Liver (tissue), 9 donors: Measurements from ENCODE around the gene LDLRAD4. TPM values are rescaled to one million over a fixed set of nuclear protein-coding genes. Genes with fewer than 3 reads are reported as not detected.

Experiments
- DNase-seq: peaks from one replicate; pipeline ENCODE4 v3.0.0-alpha.2; 2017; ENCODE audit warnings: low spot score
- H3K27ac ChIP-seq, 2 donors: one replicate each; pipeline ENCODE4 v1.7.0; 2013; ENCODE audit warnings: inconsistent platforms in 2 of 2, low read length in 2 of 2, control low read depth in 1 of 2, low read depth in 1 of 2, mild to moderate bottlenecking in 1 of 2
- H3K27me3 ChIP-seq, 4 donors: one replicate each; pipeline versions ENCODE4 v1.6.1 to v1.7.0; 2013; ENCODE audit warnings: low read length in 3 of 4, inconsistent platforms in 1 of 4, mild to moderate bottlenecking in 1 of 4, moderate library complexity in 1 of 4; ENCODE audit not compliant: control insufficient read depth in 4 of 4, insufficient read depth in 4 of 4
- H3K36me3 ChIP-seq, 4 donors: one replicate each; pipeline versions ENCODE4 v1.6.1 to v1.7.0; 2013; ENCODE audit warnings: low read length in 3 of 4, mild to moderate bottlenecking in 3 of 4, low read depth in 1 of 4, moderate library complexity in 1 of 4; ENCODE audit not compliant: control insufficient read depth in 4 of 4, insufficient read depth in 3 of 4
- H3K4me1 ChIP-seq, 4 donors: one replicate each; pipeline versions ENCODE4 v1.6.1 to v1.7.0; 2013; ENCODE audit warnings: low read length in 3 of 4, mild to moderate bottlenecking in 3 of 4, moderate library complexity in 1 of 4; ENCODE audit not compliant: control insufficient read depth in 4 of 4, insufficient read depth in 4 of 4
- H3K4me3 ChIP-seq, 3 donors: one replicate each; pipeline versions ENCODE4 v1.6.1 to v1.7.0; 2013; ENCODE audit warnings: low read length in 3 of 3, control low read depth in 1 of 3, low read depth in 1 of 3, mild to moderate bottlenecking in 1 of 3
- H3K9ac ChIP-seq, 2 donors: one replicate each; pipeline ENCODE4 v1.7.0; 2013; ENCODE audit warnings: low read length in 2 of 2, mild to moderate bottlenecking in 2 of 2, moderate library complexity in 2 of 2, control low read depth in 1 of 2, low read depth in 1 of 2
- H3K9me3 ChIP-seq, 4 donors: one replicate each; pipeline versions ENCODE4 v1.6.1 to v1.7.0; 2013; ENCODE audit warnings: low read length in 3 of 4; ENCODE audit not compliant: control insufficient read depth in 4 of 4
- CTCF ChIP-seq: fragments of 150-350 bp; IDR thresholded peaks from 2 replicates; pipeline ENCODE4 v1.5.1; 2017; ENCODE audit warnings: improper control_type of control experiment, low read depth, low read length; ENCODE audit not compliant: missing input control
- EGR1 ChIP-seq, 2 donors: IDR thresholded peaks; 2 replicates each; pipeline ENCODE4 v1.6.1; 2016 to 2018; ENCODE audit warnings: antibody characterized with exemption in 2 of 2, low read depth in 2 of 2
- FOXA1 ChIP-seq: IDR thresholded peaks from 2 replicates; pipeline ENCODE4 v1.6.1; 2016; ENCODE audit warnings: antibody characterized with exemption
- HNF4A ChIP-seq, 2 donors: conservative IDR thresholded peaks; 2 replicates each; pipeline ENCODE4 v1.6.1; 2016; ENCODE audit warnings: antibody characterized with exemption in 2 of 2, mild to moderate bottlenecking in 2 of 2
- JUND ChIP-seq, 2 donors: IDR thresholded peaks; 2 replicates each; pipeline ENCODE4 v1.6.1; 2016; ENCODE audit warnings: antibody characterized with exemption in 2 of 2
- MAX ChIP-seq: IDR thresholded peaks from 2 replicates; pipeline ENCODE4 v1.6.1; 2016; ENCODE audit warnings: antibody characterized with exemption
- NR2F2 ChIP-seq: IDR thresholded peaks from 2 replicates; pipeline ENCODE4 v1.6.1; 2016; ENCODE audit warnings: antibody characterized with exemption
- RAD21 ChIP-seq, 2 donors: IDR thresholded peaks; 2 replicates each; pipeline ENCODE4 v1.6.1; 2016; ENCODE audit warnings: antibody characterized with exemption in 2 of 2, mild to moderate bottlenecking in 2 of 2
- REST ChIP-seq: IDR thresholded peaks from 2 replicates; pipeline ENCODE4 v1.6.1; 2016; ENCODE audit warnings: antibody characterized with exemption, mild to moderate bottlenecking
- RXRA ChIP-seq, 2 donors: IDR thresholded peaks; 2 replicates each; pipeline ENCODE4 v1.6.1; 2017 to 2018; ENCODE audit warnings: antibody characterized with exemption in 2 of 2, mild to moderate bottlenecking in 1 of 2
- TAF1 ChIP-seq: conservative IDR thresholded peaks from 2 replicates; pipeline ENCODE4 v1.6.1; 2016; ENCODE audit warnings: antibody characterized with exemption, mild to moderate bottlenecking
- WGBS: extraction: QIAGEN DNeasy Blood & Tissue Kit; methylation state at CpG from one replicate; pipeline ENCODE4 v1.1.7; 2013; 5-methylcytosine and 5-hydroxymethylcytosine counted together
- polyA plus RNA-seq, 2 donors: library from polyadenylated mRNA; stranded (reverse) in 1 of 2; unstranded in 1 of 2; fragments of 200-250 nt in 1 of 2; fragments of >200 nt in 1 of 2; fragmentation: Nextera tagmentation in 1 of 2; extraction: Ambion mirVana in 1 of 2; gene quantifications; one replicate each; pipeline versions ENCODE4 v1.2.1 to v1.2.3, GENCODE V29; 2013 to 2015
- total RNA-seq, 2 donors: library from RNA; depleted of rRNA; stranded (reverse); fragments of >200 nt; gene quantifications; one replicate each; pipeline ENCODE4 v1.2.3, GENCODE V29; 2014
- TF ChIP-seq, protein P1 (sequence below): IDR thresholded peaks from 2 replicates; pipeline ENCODE4 v1.6.1; 2016; ENCODE audit warnings: antibody characterized with exemption
- donor health status: healthy.
- donor health status: healthy.
- donor health status: healthy.
- donor health status: healthy.
- donor health status: healthy.

Gene LDLRAD4
- total and polyA plus RNA-seq, 4 donors, result 4.8 to 41.7 (median 12.7) TPM

- H3K27ac ChIP-seq, result no peak overlapping the region
- H3K9ac ChIP-seq, result no peak overlapping the region
- WGBS, result 93% methylated on average over 4 of the region's 4 CpGs
- H3K9me3 ChIP-seq, result no peaks in the 10 kb centered on the region
- no peaks in the 10 kb centered on the region for H3K27me3 ChIP-seq
- H3K36me3 ChIP-seq, result peaks cover 0 to 6% (median 3%) of the 10 kb centered on the region in 4 donors
- no peak overlapping the region for H3K4me3 ChIP-seq
- DNase-seq, result no peak
- no peak for TF ChIP-seq HNF4A (conservative IDR thresholded peaks at IDR 0.05)
- no peak for TF ChIP-seq TAF1
- TF ChIP-seq, protein P1, sequence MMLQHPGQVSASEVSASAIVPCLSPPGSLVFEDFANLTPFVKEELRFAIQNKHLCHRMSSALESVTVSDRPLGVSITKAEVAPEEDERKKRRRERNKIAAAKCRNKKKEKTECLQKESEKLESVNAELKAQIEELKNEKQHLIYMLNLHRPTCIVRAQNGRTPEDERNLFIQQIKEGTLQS, result no peak
- no peak for TF ChIP-seq JUND (IDR thresholded peaks at IDR 0.05)
- H3K4me1 ChIP-seq, result no peaks in the 10 kb centered on the region
Observed at GRCh38 chr18:13521418-13521817, 302.9 kb downstream of the LDLRAD4 start.

DNA sequence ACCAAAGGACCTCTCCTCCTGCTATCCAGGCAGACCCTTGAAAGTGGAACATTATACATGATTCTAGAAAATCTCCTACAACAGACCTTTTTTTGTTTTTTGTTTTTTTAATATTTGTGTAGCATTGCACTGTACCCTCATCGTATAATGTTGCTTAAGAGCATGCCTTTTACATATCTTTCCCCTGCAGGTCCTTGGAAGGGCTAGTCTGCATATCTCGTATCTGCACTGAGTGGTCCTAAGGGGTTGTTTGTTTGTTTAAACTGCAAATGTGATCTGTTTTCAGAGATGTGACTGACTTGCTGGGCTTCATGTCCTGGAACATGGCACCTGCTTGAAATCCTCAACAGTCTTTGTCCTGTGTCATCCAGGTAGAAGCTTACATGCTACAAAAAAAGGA, 303.7 kb downstream of the LDLRAD4 start:
- Histone ChIP-seq H3K4me3 (no peak overlapping the region), H3K27me3 (no peaks in the 10 kb centered on the region), H3K4me1 (no peaks in the 10 kb centered on the region), H3K27ac (no peak overlapping the region), H3K36me3 (peaks cover 0 to 6% (median 0%) of the 10 kb centered on the region in 4 donors), H3K9me3 (no peaks in the 10 kb centered on the region), H3K9ac (no peak overlapping the region)
- DNase-seq, result no peak
- no peak for TF ChIP-seq TAF1
- TF ChIP-seq FOXA1, result no peak
- no peak for TF ChIP-seq REST
- TF ChIP-seq NR2F2, result no peak
- no peak for TF ChIP-seq CTCF
- TF ChIP-seq MAX, result no peak
- no peak for TF ChIP-seq EGR1 (IDR thresholded peaks at IDR 0.05; ENCODE audit: low read depth in 2 of 2)
- TF ChIP-seq RAD21 (IDR thresholded peaks at IDR 0.05), result no peak
- TF ChIP-seq RXRA (IDR thresholded peaks at IDR 0.05), result no peak
- WGBS, result 95% methylated on average over 2 of the region's 2 CpGs
